GM06990 (cell line): ENCODE results near the gene CD33.

Experiments
- DNase-seq: peaks from one replicate; pipeline ENCODE4 v3.0.0-alpha.2; 2011; ENCODE audit not compliant: insufficient read length; ENCODE audit errors: extremely low read depth
- H3K27me3 ChIP-seq: replicated peaks from 2 replicates; pipeline ENCODE4 v1.6.0; 2011; ENCODE audit warnings: low read length; ENCODE audit not compliant: control insufficient read depth, insufficient read depth
- H3K36me3 ChIP-seq: 2 replicates; pipeline ENCODE4 v1.5.1; 2011; ENCODE audit warnings: low read length; ENCODE audit not compliant: control insufficient read depth, insufficient read depth
- H3K4me3 ChIP-seq: replicated peaks from 2 replicates; pipeline ENCODE4 v1.5.1; 2011; ENCODE audit warnings: low read depth, mild to moderate bottlenecking, control low read depth, low read length
- TF ChIP-seq, protein P1 (sequence below): IDR thresholded peaks from 2 replicates; pipeline ENCODE4 v1.5.1; 2011; ENCODE audit warnings: low read length, control low read depth, mild to moderate bottlenecking, inconsistent platforms; ENCODE audit not compliant: insufficient read depth, poor library complexity, severe bottlenecking

Gene CD33

DNA sequence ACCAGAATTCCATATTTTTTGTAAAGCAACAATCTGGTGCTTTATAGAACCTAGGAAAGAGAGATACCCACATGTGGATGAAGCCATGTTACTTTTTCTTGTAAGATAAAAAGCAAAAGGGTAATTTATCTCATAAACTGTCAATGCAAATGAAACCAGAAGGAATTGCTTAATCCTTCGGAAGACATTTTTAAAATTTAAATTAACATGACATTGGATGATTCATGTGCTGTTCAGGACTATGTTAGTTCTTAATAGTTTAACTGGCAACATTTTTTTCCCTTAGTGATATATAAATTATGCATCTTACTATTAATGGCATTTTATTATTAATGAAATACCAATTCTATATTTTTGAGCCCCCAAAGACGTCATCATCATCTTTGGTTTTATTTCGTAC is 60.8 kb downstream of the CD33 start:
- Histone ChIP-seq H3K36me3 (no peaks in the 10 kb centered on the region), H3K4me3 (no peak overlapping the region), H3K27me3 (no peaks in the 10 kb centered on the region)
- DNase-seq = no peak
- TF ChIP-seq, protein P1, sequence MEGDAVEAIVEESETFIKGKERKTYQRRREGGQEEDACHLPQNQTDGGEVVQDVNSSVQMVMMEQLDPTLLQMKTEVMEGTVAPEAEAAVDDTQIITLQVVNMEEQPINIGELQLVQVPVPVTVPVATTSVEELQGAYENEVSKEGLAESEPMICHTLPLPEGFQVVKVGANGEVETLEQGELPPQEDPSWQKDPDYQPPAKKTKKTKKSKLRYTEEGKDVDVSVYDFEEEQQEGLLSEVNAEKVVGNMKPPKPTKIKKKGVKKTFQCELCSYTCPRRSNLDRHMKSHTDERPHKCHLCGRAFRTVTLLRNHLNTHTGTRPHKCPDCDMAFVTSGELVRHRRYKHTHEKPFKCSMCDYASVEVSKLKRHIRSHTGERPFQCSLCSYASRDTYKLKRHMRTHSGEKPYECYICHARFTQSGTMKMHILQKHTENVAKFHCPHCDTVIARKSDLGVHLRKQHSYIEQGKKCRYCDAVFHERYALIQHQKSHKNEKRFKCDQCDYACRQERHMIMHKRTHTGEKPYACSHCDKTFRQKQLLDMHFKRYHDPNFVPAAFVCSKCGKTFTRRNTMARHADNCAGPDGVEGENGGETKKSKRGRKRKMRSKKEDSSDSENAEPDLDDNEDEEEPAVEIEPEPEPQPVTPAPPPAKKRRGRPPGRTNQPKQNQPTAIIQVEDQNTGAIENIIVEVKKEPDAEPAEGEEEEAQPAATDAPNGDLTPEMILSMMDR = no peak
